Cardiac fibroblast (primary cell): ENCODE measurements around the gene OSBPL10.
A peak's percentile ranks its signal among the peaks of the same experiment; 100 is the strongest.
"Not testable (repeated sequence)": the region's sequence is repeated elsewhere in the genome, so short reads cannot be mapped to it uniquely, and the experiment has no call there.

Experiments
- DNase-seq, 2 donors: peaks; one replicate each; pipeline versions ENCODE4 v3.0.0 to v3.0.0-alpha.2; 2010; ENCODE audit warnings: low read depth in 2 of 2
- H3K4me3 ChIP-seq, 2 donors: replicated peaks in 1 of 2; 1 replicate in 1 of 2; 2 replicates in 1 of 2; pipeline ENCODE4 v1.5.1; 2011; ENCODE audit warnings: low read depth in 2 of 2, low read length in 2 of 2, mild to moderate bottlenecking in 2 of 2, moderate library complexity in 1 of 2
- CTCF ChIP-seq: IDR thresholded peaks from one replicate; pipeline ENCODE4 v1.5.1; 2011; ENCODE audit warnings: low read depth, mild to moderate bottlenecking, low read length, inconsistent platforms

The OSBPL10 gene

GRCh38 chr3:32002561-32003368, 21.7 kb upstream of the OSBPL10 start:
- H3K4me3 ChIP-seq, result no peak overlapping the region
- peak in 1 of 2 donors; percentile 84 for DNase-seq
- no peak for TF ChIP-seq CTCF

DNA sequence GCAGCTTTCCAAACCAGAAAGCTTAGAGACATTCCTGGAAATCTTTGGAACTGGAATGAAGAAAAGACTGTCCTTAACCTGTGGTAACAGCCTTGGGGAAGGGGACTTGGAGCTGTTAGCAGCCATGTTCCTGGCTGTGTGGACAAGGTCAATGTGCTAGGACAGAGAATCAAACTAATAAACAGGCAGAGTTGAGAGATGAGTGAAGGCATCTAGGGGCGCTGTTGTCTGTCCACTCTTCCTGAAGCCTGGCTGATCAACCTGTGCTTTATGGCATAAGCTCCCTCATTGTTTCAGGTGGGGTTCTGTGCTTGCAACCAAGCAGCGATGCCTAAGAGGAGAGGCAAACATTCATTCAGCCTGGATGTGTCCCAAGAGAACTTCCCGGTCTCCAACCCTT, 19.8 kb upstream of the OSBPL10 start:
- H3K4me3 ChIP-seq, result no peak overlapping the region
- DNase-seq, result no peak
- no peak for TF ChIP-seq CTCF

GRCh38 chr3:31999907-32000439, 18.9 kb upstream of the OSBPL10 start:
- no peak for TF ChIP-seq CTCF
- H3K4me3 ChIP-seq, result no peak overlapping the region
- DNase-seq, result no peak

GRCh38 chr3:31997500-31997899, 16.4 kb upstream of the OSBPL10 start:
- DNase-seq, result peak in 1 of 2 donors; percentile 18
- H3K4me3 ChIP-seq, result no peak overlapping the region
- TF ChIP-seq CTCF, result no peak

GRCh38 chr3:31996195-31996594, 15.1 kb upstream of the OSBPL10 start:
- TF ChIP-seq CTCF, result no peak
- no peak for DNase-seq

GRCh38 chr3:31995026-31995425, 14.0 kb upstream of the OSBPL10 start:
- DNase-seq, H3K4me3 ChIP-seq: not testable (repeated sequence)

More at GRCh38 chr3:31996195-31996594, 15.1 kb upstream of the OSBPL10 start:
- H3K4me3 ChIP-seq, result no peak overlapping the region

DNA sequence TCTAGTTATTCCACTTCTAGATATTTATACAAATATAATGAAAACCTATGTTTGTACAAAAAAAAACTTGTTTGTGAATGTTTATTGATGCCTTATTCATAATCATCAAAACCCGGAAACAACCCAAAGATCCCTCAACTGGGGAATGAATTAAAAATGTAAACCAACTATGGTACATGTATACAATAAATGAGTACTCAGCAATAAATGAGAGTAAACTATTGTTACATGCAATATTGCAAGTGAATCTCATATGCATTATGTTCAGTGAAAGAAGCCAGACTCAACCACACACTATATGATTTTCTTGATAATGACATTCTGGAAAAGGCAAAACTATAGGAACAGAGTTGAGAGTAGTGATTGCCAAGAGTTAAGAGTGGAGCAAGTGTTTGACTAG, 12.8 kb upstream of the OSBPL10 start:
- no peak for DNase-seq
- no peak for TF ChIP-seq CTCF

GRCh38 chr3:31992995-31993394, 11.9 kb upstream of the OSBPL10 start:
- H3K4me3 ChIP-seq, DNase-seq: not testable (repeated sequence)

More for the DNA sequence above, 12.8 kb upstream of the OSBPL10 start:
- H3K4me3 ChIP-seq, result no peak overlapping the region
